Ammon's horn (tissue), 1 donor: ENCODE data around the gene PHF13.
"Not testable (repeated sequence)": the region's sequence is repeated elsewhere in the genome, so short reads cannot be mapped to it uniquely, and the experiment has no call there.

Experiments
- DNase-seq: peaks from one replicate; pipeline ENCODE4 v3.0.0-alpha.2; 2016; ENCODE audit warnings: low spot score

PHF13 gene

GRCh38 chr1:6628971-6629479 is 15.5 kb downstream of the PHF13 start:
- DNase-seq, result no peak

GRCh38 chr1:6630027-6630426 is 16.5 kb downstream of the PHF13 start:
- DNase-seq, result no peak

GRCh38 chr1:6631058-6631457 is 17.5 kb downstream of the PHF13 start:
- DNase-seq, result no peak

- no peak for DNase-seq
These were observed 19.3 kb downstream of the PHF13 start for GRCh38 chr1:6632588-6633514.

- peak; percentile 31 for DNase-seq
These were observed 21.0 kb downstream of the PHF13 start for GRCh38 chr1:6634371-6635052.

- no peak for DNase-seq
These were observed 21.8 kb downstream of the PHF13 start for GRCh38 chr1:6635161-6635909.

- no peak for DNase-seq
These were observed 22.6 kb downstream of the PHF13 start for GRCh38 chr1:6635910-6636760.

- not testable (repeated sequence) for DNase-seq
These were observed 23.2 kb downstream of the PHF13 start for GRCh38 chr1:6636778-6637177.

GRCh38 chr1:6637770-6638169 is 24.2 kb downstream of the PHF13 start:
- no peak for DNase-seq

GRCh38 chr1:6638226-6638625 is 24.7 kb downstream of the PHF13 start:
- peak; percentile 89 for DNase-seq

GRCh38 chr1:6640867-6641266 is 27.3 kb downstream of the PHF13 start:
- not testable (repeated sequence) for DNase-seq

GRCh38 chr1:6645018-6645417 is 31.5 kb downstream of the PHF13 start:
- no peak for DNase-seq

GRCh38 chr1:6646499-6647148 is 33.1 kb downstream of the PHF13 start:
- peak; percentile 40 for DNase-seq

- DNase-seq, result no peak
These were observed 35.0 kb downstream of the PHF13 start for GRCh38 chr1:6648556-6648955.

GRCh38 chr1:6651909-6652308 is 38.4 kb downstream of the PHF13 start:
- DNase-seq, result no peak

GRCh38 chr1:6652986-6653385 is 39.5 kb downstream of the PHF13 start:
- DNase-seq, result no peak

- no peak for DNase-seq
These were observed 40.1 kb downstream of the PHF13 start for GRCh38 chr1:6653436-6654290.

GRCh38 chr1:6657138-6657537 is 43.6 kb downstream of the PHF13 start:
- no peak for DNase-seq

GRCh38 chr1:6658359-6659060 is 45.0 kb downstream of the PHF13 start:
- no peak for DNase-seq
